Stomach (tissue), 9 donors: ENCODE results near the gene MOCS2. TPM values are rescaled to one million over a fixed set of nuclear protein-coding genes. Genes with fewer than 3 reads are reported as not detected.

Source experiments
- DNase-seq, 2 donors: peaks; one replicate each; pipeline versions ENCODE4 v3.0.0 to v3.0.0-alpha.2; 2013 to 2019
- H3K27ac ChIP-seq, 5 donors: fragments of 200-600 bp in 4 of 5; sonication (generic) in 4 of 5; one replicate each; pipeline ENCODE4 v1.5.1; 2013 to 2019; ENCODE audit warnings: mild to moderate bottlenecking in 1 of 5, moderate library complexity in 1 of 5
- H3K27me3 ChIP-seq, 3 donors: fragments of 200-600 bp; sonication (generic); one replicate each; pipeline ENCODE4 v1.5.1; 2017 to 2019; ENCODE audit warnings: mixed run types in 1 of 3
- H3K36me3 ChIP-seq, 4 donors: fragments of 200-600 bp; sonication (generic); 1 replicate in 3 of 4; 2 replicates in 1 of 4; pipeline ENCODE4 v1.5.1; 2016 to 2019
- H3K4me1 ChIP-seq, 4 donors: fragments of 200-600 bp; sonication (generic); one replicate each; pipeline ENCODE4 v1.5.1; 2016 to 2019
- H3K4me3 ChIP-seq, 4 donors: fragments of 200-600 bp; sonication (generic) in 3 of 4; one replicate each; pipeline ENCODE4 v1.5.1; 2016 to 2019; ENCODE audit warnings: mild to moderate bottlenecking in 1 of 4
- H3K9me3 ChIP-seq, 4 donors: fragments of 200-600 bp; sonication (generic); one replicate each; pipeline ENCODE4 v1.5.1; 2016 to 2019
- EP300 ChIP-seq: sonication (generic); formaldehyde crosslinking; IDR thresholded peaks from one replicate; pipeline ENCODE4 v1.6.1; 2017; ENCODE audit warnings: antibody characterized with exemption
- POLR2A ChIP-seq, 4 donors: fragments of 450-650 bp; IDR thresholded peaks; one replicate each; pipeline ENCODE4 v1.6.1; 2016; ENCODE audit warnings: antibody characterized with exemption in 4 of 4, control low read depth in 2 of 4, mild to moderate bottlenecking in 1 of 4, moderate library complexity in 1 of 4
- POLR2AphosphoS5 ChIP-seq, 3 donors: sonication (generic); formaldehyde crosslinking; IDR thresholded peaks; one replicate each; pipeline ENCODE4 v1.6.1; 2016; ENCODE audit warnings: antibody characterized with exemption in 3 of 3
- WGBS, 5 donors: extraction: QIAGEN DNeasy Blood & Tissue Kit in 3 of 5; methylation state at CpG; one replicate each; pipeline versions ENCODE4 v1.1.5 to v1.1.7; 2013 to 2018; 5-methylcytosine and 5-hydroxymethylcytosine counted together
- intact Hi-C: fragments of 100-400 bp; cut with DNase I; formaldehyde crosslinking; loops from one replicate; pipeline ENCODE4 v1.15.1; 2023; ENCODE audit warnings: low total_unique reads
- polyA plus RNA-seq, 3 donors: library from polyadenylated mRNA; stranded (reverse); fragments of 200-250 nt; gene quantifications; one replicate each; pipeline ENCODE4 v1.2.3, GENCODE V29; 2013
- total RNA-seq, 5 donors: library from RNA; depleted of rRNA; stranded (reverse); fragments of >200 nt; gene quantifications; one replicate each; pipeline versions ENCODE4 v1.1.0 to v1.2.3, GENCODE V29; 2014 to 2016
- TF ChIP-seq, protein P1 (sequence below), 7 experiments: fragments of 450-650 bp in 4 of 7; fragments of 200-600 bp in 3 of 7; sonication (generic) in 3 of 7; IDR thresholded peaks; one replicate each; pipeline ENCODE4 v1.5.1; 2016 to 2019; ENCODE audit warnings: antibody characterized with exemption in 7 of 7, control low read depth in 2 of 7, mild to moderate bottlenecking in 1 of 7
- donor health status: healthy with polysubstance abuse.
- donor health status: Bipolar disorder and iron deficiency.
- donor health status: healthy.

MOCS2 gene
- total and polyA plus RNA-seq, 8 donors, result 15.8 to 96.4 (median 39.1) TPM

DNA sequence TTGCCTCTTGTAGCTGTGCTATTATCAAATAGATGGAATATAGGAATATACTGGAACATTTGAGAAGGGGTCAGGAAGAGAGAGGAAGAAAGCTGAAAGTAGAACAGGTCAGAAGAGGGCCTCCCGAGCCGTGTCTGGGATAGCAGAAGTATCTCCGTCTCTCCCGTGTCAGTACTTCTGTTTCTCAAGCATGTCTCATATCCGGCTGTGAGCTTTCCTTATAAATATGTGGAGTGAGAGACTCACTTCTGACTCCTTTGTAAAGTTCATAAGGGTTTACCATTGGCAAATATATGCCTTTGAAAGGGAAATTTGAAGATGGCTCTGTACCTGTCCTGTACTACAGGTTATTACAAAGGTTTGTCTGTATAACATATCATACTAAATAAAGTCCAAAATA is 50.3 kb downstream of the MOCS2 start:
- Histone ChIP-seq H3K4me3 (no peak overlapping the region), H3K27ac (no peak overlapping the region), H3K9me3 (no peaks in the 10 kb centered on the region), H3K27me3 (no peaks in the 10 kb centered on the region), H3K4me1 (no peaks in the 10 kb centered on the region), H3K36me3 (peaks cover 0 to 44% (median 29%) of the 10 kb centered on the region in 4 donors)
- intact Hi-C loops, result no loop called here
- 92 to 99% (median 96%) methylated on average over 5 of the region's 5 CpGs for WGBS, 5 donors
- DNase-seq, result no peak
- TF ChIP-seq POLR2AphosphoS5 (IDR thresholded peaks at IDR 0.05) (no peak), EP300 (no peak), POLR2A (IDR thresholded peaks at IDR 0.05) (no peak)
- TF ChIP-seq, protein P1, sequence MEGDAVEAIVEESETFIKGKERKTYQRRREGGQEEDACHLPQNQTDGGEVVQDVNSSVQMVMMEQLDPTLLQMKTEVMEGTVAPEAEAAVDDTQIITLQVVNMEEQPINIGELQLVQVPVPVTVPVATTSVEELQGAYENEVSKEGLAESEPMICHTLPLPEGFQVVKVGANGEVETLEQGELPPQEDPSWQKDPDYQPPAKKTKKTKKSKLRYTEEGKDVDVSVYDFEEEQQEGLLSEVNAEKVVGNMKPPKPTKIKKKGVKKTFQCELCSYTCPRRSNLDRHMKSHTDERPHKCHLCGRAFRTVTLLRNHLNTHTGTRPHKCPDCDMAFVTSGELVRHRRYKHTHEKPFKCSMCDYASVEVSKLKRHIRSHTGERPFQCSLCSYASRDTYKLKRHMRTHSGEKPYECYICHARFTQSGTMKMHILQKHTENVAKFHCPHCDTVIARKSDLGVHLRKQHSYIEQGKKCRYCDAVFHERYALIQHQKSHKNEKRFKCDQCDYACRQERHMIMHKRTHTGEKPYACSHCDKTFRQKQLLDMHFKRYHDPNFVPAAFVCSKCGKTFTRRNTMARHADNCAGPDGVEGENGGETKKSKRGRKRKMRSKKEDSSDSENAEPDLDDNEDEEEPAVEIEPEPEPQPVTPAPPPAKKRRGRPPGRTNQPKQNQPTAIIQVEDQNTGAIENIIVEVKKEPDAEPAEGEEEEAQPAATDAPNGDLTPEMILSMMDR (IDR thresholded peaks at IDR 0.05), result no peak

DNA sequence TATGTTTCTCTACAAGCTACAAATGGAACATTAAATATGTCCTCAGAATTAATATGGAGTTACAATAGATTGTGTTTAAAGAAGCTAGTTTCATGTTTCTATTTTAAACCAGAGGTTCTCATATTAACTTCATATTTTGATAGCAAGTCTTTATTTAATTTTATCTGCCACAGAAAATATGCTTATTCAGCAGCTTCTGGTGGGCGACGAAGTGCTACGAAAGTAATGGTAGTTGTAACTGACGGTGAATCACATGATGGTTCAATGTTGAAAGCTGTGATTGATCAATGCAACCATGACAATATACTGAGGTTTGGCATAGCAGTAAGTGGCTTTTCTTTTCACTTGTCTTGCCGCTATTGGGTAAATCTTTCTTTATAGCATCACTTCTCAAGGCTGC is 54.2 kb downstream of the MOCS2 start:
- no peak for DNase-seq
- Histone ChIP-seq H3K4me1 (no peaks in the 10 kb centered on the region), H3K36me3 (peaks cover 0 to 51% (median 31%) of the 10 kb centered on the region in 4 donors), H3K9me3 (no peaks in the 10 kb centered on the region), H3K27me3 (no peaks in the 10 kb centered on the region), H3K27ac (no peak overlapping the region), H3K4me3 (no peak overlapping the region)
- TF ChIP-seq EP300 (no peak), POLR2AphosphoS5 (IDR thresholded peaks at IDR 0.05) (no peak), POLR2A (IDR thresholded peaks at IDR 0.05) (no peak)
- TF ChIP-seq, protein P1 (IDR thresholded peaks at IDR 0.05), result no peak
- WGBS, 5 donors, result 77 to 87% (median 86%) methylated on average over 5 of the region's 5 CpGs
- intact Hi-C loops, result no loop called here

DNA sequence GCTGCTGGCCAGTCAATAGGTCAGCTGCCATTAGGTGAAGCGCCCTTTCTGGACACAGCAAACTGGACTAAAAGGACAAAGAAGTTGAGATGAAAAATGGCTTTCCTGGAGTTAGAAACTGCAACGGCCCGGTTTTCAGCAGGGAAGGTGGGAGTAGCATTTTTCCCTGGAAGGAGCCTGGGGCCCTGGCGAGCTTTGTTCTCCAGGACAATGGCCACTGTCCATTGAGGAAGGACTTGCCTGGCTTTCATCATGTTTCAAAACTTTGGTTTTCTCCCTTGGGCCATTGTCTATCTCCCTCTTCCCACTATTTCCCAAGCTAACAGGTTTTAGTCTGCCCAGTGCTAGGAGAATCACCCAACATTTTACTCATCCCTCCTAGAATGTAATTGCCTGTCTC is 56.2 kb downstream of the MOCS2 start:
- 88 to 96% (median 92%) methylated on average over 4 of the region's 4 CpGs for WGBS, 5 donors
- Histone ChIP-seq H3K9me3 (no peaks in the 10 kb centered on the region), H3K4me3 (no peak overlapping the region), H3K27ac (no peak overlapping the region), H3K4me1 (no peaks in the 10 kb centered on the region), H3K36me3 (peaks cover 0 to 37% (median 19%) of the 10 kb centered on the region in 4 donors), H3K27me3 (no peaks in the 10 kb centered on the region)
- intact Hi-C loops, result no loop called here
- DNase-seq, result no peak
- TF ChIP-seq POLR2AphosphoS5 (IDR thresholded peaks at IDR 0.05) (no peak), POLR2A (IDR thresholded peaks at IDR 0.05) (no peak), EP300 (no peak)
- TF ChIP-seq, protein P1 (IDR thresholded peaks at IDR 0.05), result no peak

DNA sequence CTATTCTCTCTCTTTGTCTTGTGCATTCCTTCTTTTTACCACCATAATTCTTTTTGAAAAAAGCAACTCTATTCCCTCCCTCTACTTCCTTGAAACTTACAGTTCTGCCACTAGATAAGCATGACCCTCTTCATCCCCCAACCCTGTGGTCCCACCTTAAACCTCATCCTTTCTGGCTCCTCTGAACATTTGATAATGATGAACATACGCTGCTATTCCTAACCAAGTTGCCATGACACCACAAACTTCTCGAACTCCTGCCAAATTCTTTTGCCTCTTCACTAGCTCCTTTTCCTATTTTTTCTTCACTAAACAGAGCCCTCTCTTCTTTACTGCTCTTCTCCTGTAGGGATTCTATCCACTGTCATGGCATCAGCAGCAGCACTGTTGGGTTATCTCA is 57.1 kb downstream of the MOCS2 start:
- Histone ChIP-seq H3K36me3 (peaks cover 0 to 33% (median 15%) of the 10 kb centered on the region in 4 donors), H3K4me1 (no peaks in the 10 kb centered on the region), H3K27me3 (no peaks in the 10 kb centered on the region), H3K9me3 (no peaks in the 10 kb centered on the region), H3K4me3 (no peak overlapping the region), H3K27ac (no peak overlapping the region)
- TF ChIP-seq EP300 (no peak), POLR2A (IDR thresholded peaks at IDR 0.05) (no peak), POLR2AphosphoS5 (IDR thresholded peaks at IDR 0.05) (no peak)
- TF ChIP-seq, protein P1 (IDR thresholded peaks at IDR 0.05), result no peak
- WGBS, 5 donors, result 88 to 93% (median 91%) methylated on average over 2 of the region's 2 CpGs
- no peak for DNase-seq
- intact Hi-C loops, result no loop called here
